ENCODE data around the gene MRAS.

GRCh38 chr3:138407236-138407907 lies 59.0 kb downstream of the MRAS start:
- TF ChIP-seq RAD21 (IDR thresholded peaks at IDR 0.05; ENCODE audit: low read depth) (no peak), TEAD4 (IDR thresholded peaks at IDR 0.05) (no peak), FOXM1 (IDR thresholded peaks at IDR 0.05; ENCODE audit: borderline replicate concordance, low read depth) (no peak), USF1 (IDR thresholded peaks at IDR 0.05) (no peak), YY1 (IDR thresholded peaks at IDR 0.05; ENCODE audit: low read depth) (no peak), CEBPB (IDR thresholded peaks at IDR 0.05) (no peak), CREB1 (IDR thresholded peaks at IDR 0.05; ENCODE audit: low read depth) (no peak), EP300 (IDR thresholded peaks at IDR 0.05; ENCODE audit: borderline replicate concordance) (no peak), MAX (IDR thresholded peaks at IDR 0.05) (no peak), TCF12 (IDR thresholded peaks at IDR 0.05; ENCODE audit: low read depth) (no peak), TAF1 (IDR thresholded peaks at IDR 0.05; ENCODE audit: low read depth) (no peak), ZBTB7A (IDR thresholded peaks at IDR 0.05; ENCODE audit: low read depth) (no peak), NFIC (IDR thresholded peaks at IDR 0.05) (no peak)
- TF ChIP-seq, protein P1, sequence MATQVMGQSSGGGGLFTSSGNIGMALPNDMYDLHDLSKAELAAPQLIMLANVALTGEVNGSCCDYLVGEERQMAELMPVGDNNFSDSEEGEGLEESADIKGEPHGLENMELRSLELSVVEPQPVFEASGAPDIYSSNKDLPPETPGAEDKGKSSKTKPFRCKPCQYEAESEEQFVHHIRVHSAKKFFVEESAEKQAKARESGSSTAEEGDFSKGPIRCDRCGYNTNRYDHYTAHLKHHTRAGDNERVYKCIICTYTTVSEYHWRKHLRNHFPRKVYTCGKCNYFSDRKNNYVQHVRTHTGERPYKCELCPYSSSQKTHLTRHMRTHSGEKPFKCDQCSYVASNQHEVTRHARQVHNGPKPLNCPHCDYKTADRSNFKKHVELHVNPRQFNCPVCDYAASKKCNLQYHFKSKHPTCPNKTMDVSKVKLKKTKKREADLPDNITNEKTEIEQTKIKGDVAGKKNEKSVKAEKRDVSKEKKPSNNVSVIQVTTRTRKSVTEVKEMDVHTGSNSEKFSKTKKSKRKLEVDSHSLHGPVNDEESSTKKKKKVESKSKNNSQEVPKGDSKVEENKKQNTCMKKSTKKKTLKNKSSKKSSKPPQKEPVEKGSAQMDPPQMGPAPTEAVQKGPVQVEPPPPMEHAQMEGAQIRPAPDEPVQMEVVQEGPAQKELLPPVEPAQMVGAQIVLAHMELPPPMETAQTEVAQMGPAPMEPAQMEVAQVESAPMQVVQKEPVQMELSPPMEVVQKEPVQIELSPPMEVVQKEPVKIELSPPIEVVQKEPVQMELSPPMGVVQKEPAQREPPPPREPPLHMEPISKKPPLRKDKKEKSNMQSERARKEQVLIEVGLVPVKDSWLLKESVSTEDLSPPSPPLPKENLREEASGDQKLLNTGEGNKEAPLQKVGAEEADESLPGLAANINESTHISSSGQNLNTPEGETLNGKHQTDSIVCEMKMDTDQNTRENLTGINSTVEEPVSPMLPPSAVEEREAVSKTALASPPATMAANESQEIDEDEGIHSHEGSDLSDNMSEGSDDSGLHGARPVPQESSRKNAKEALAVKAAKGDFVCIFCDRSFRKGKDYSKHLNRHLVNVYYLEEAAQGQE (IDR thresholded peaks at IDR 0.05; ENCODE audit: low read depth), result no peak
